K562 (cell line): ENCODE results near the gene FAM89B. TPM values are rescaled to one million over a fixed set of nuclear protein-coding genes. Genes with fewer than 3 reads are reported as not detected.

Experiments
- ATAC-seq: fragments of 200-7000 bp; cut with Tn5 transposase; 3 replicates; pipeline ENCODE4 v1.9.1; 2020; ENCODE audit warnings: moderate library complexity
- BruUV-seq: library from RNA; stranded (reverse); fragments of 400-500 nt; replicated peaks from 2 replicates; lab custom pipeline; 2021; lab: Mats Ljungman, UMichigan
- CTCF ChIA-PET: fragments of 300-600 bp; formaldehyde crosslinking; extraction: SDS; loops from one replicate; lab custom pipeline; 2021; ENCODE audit warnings: low intra/inter-chr PET ratio; lab: Yijun Ruan, JAX
- POLR2A ChIA-PET: fragments of 300-600, 350-650 bp; sonication (Branson Sonifier 250); formaldehyde crosslinking; extraction: SDS; loops from one replicate; lab custom pipeline; 2021; ENCODE audit warnings: antibody characterized with exemption, inconsistent platforms; lab: Yijun Ruan, JAX
- DNase-seq, 4 experiments: peaks; one replicate each; pipeline versions ENCODE4 v3.0.0 to v3.0.0-alpha.2; 2011 to 2018; ENCODE audit warnings: low spot score in 3 of 4, mixed read lengths in 3 of 4; ENCODE audit errors: extremely low read depth in 1 of 4
- FAIRE-seq: peaks from 2 replicates; lab custom pipeline; 2011; peaks lifted over from hg19 to GRCh38; lab: Jason Lieb, UNC
- H2AFZ ChIP-seq: 2 replicates; pipeline ENCODE4 v1.6.0; 2011; ENCODE audit warnings: low read depth, low read length, control low read depth, inconsistent platforms
- H3K27ac ChIP-seq: fragments of 200-600 bp; 3 replicates; pipeline ENCODE4 v1.8.0; 2011; ENCODE audit warnings: low read depth, mild to moderate bottlenecking, control low read depth, inconsistent platforms, low read length, moderate library complexity, mixed read lengths; ENCODE audit errors: extremely low read depth
- H3K27me3 ChIP-seq, 2 experiments: fragments of 300-600 bp in 1 of 2; 2 replicates in 1 of 2; 3 replicates in 1 of 2; pipeline versions ENCODE4 v1.6.0 to v1.8.0; 2011; ENCODE audit warnings: inconsistent platforms in 2 of 2, low read length in 2 of 2, mild to moderate bottlenecking in 1 of 2, mixed read lengths in 1 of 2, moderate library complexity in 1 of 2; ENCODE audit not compliant: control insufficient read depth in 2 of 2, insufficient read depth in 2 of 2
- H3K36me3 ChIP-seq: fragments of 300-600 bp; 3 replicates; pipeline ENCODE4 v1.8.0; 2011; ENCODE audit warnings: mild to moderate bottlenecking, low read length, inconsistent platforms; ENCODE audit not compliant: control insufficient read depth, insufficient read depth
- H3K4me1 ChIP-seq, 2 experiments: fragments of 200-600 bp in 1 of 2; replicated peaks in 1 of 2; 2 replicates in 1 of 2; 3 replicates in 1 of 2; pipeline versions ENCODE4 v1.5.1 to v1.8.0; 2011; ENCODE audit warnings: inconsistent platforms in 2 of 2, low read length in 2 of 2, mild to moderate bottlenecking in 1 of 2, mixed read lengths in 1 of 2, moderate library complexity in 1 of 2; ENCODE audit not compliant: control insufficient read depth in 2 of 2, insufficient read depth in 2 of 2
- H3K4me2 ChIP-seq: 2 replicates; pipeline ENCODE4 v1.6.1; 2011; ENCODE audit warnings: low read length, control low read depth, inconsistent platforms, mixed read lengths; ENCODE audit not compliant: insufficient read depth
- H3K4me3 ChIP-seq: fragments of 200-600 bp; sonication (generic), shearing (Covaris generic); 2 replicates; pipeline ENCODE4 v1.5.1; 2016; ENCODE audit warnings: control low read depth, inconsistent platforms
- H3K79me2 ChIP-seq: fragments of 200-600 bp; 3 replicates; pipeline ENCODE4 v1.8.0; 2011; ENCODE audit warnings: low read length, inconsistent platforms; ENCODE audit not compliant: control insufficient read depth, insufficient read depth
- H3K9ac ChIP-seq, 2 experiments: 2 replicates each; pipeline versions ENCODE4 v1.6.0 to v1.6.1; 2011; ENCODE audit warnings: low read depth in 2 of 2, low read length in 2 of 2, control low read depth in 1 of 2, inconsistent platforms in 1 of 2, mild to moderate bottlenecking in 1 of 2, mixed read lengths in 1 of 2; ENCODE audit not compliant: insufficient read depth in 1 of 2
- H3K9me1 ChIP-seq: one replicate; pipeline ENCODE4 v1.6.0; 2011; ENCODE audit warnings: inconsistent platforms, mild to moderate bottlenecking, low read length, moderate library complexity; ENCODE audit not compliant: control insufficient read depth, insufficient read depth
- H3K9me3 ChIP-seq: replicated peaks from 2 replicates; pipeline ENCODE4 v1.5.1; 2011; ENCODE audit warnings: low read depth, low read length, inconsistent platforms; ENCODE audit not compliant: control insufficient read depth, insufficient read depth
- H4K20me1 ChIP-seq: replicated peaks from 2 replicates; pipeline ENCODE4 v1.6.1; 2011; ENCODE audit warnings: low read length, inconsistent platforms, mixed read lengths; ENCODE audit not compliant: control insufficient read depth, insufficient read depth
- ATF1 ChIP-seq, 2 experiments: fragments of 450-650 bp in 1 of 2; IDR thresholded peaks; 2 replicates each; pipeline ENCODE4 v1.6.1; 2016; ENCODE audit warnings: missing compliant biosample characterization in 1 of 2, missing genetic modification characterization in 1 of 2
- CREBBP ChIP-seq: IDR thresholded peaks from one replicate; pipeline ENCODE4 v1.6.1; 2012; ENCODE audit warnings: low read depth, mild to moderate bottlenecking, control low read depth, inconsistent platforms, low read length
- CSDE1 ChIP-seq, 2 experiments: fragments of 450-650 bp; IDR thresholded peaks; 2 replicates each; pipeline ENCODE4 v1.6.1; 2016; ENCODE audit warnings: mild to moderate bottlenecking in 1 of 2
- E2F5 ChIP-seq: sonication (generic); formaldehyde crosslinking; IDR thresholded peaks from 2 replicates; pipeline ENCODE4 v1.8.0; 2022; ENCODE audit warnings: mild to moderate bottlenecking, missing genetic modification reagents
- FIP1L1 ChIP-seq: fragments of 200-400 bp; formaldehyde crosslinking; IDR thresholded peaks from 2 replicates; pipeline ENCODE4 v1.6.1; 2018; ENCODE audit warnings: mild to moderate bottlenecking, low read depth, low read length; ENCODE audit not compliant: poor library complexity, severe bottlenecking
- FOXP1 ChIP-seq: sonication (generic); formaldehyde crosslinking; IDR thresholded peaks from 2 replicates; pipeline ENCODE4 v1.8.0; 2022; ENCODE audit warnings: mild to moderate bottlenecking, missing genetic modification reagents
- GTF2E2 ChIP-seq: fragments of 200-800 bp; sonication (Bioruptor generic); IDR thresholded peaks from 2 replicates; pipeline ENCODE4 v1.6.1; 2016; ENCODE audit warnings: missing genetic modification characterization, missing compliant biosample characterization
- NRF1 ChIP-seq, 2 experiments: fragments of 450-650 bp; IDR thresholded peaks in 1 of 2; conservative IDR thresholded peaks in 1 of 2; 2 replicates each; pipeline ENCODE4 v1.6.1; 2014; ENCODE audit warnings: mild to moderate bottlenecking in 2 of 2
- PHF20 ChIP-seq: fragments of 450-650 bp; IDR thresholded peaks from 2 replicates; pipeline ENCODE4 v1.6.1; 2018; ENCODE audit not compliant: partially characterized antibody
- RBBP5 ChIP-seq: fragments of 200-600 bp; sonication (generic); IDR thresholded peaks from 2 replicates; pipeline ENCODE4 v1.6.1; 2012; ENCODE audit warnings: borderline replicate concordance, mild to moderate bottlenecking, low read length, control low read depth, inconsistent platforms; ENCODE audit not compliant: insufficient read depth, poor library complexity, severe bottlenecking
- ZNF24 ChIP-seq: fragments of 450-650 bp; IDR thresholded peaks from 2 replicates; pipeline ENCODE4 v1.6.1; 2016
- WGBS: fragments of 100-300 bp; shearing (Covaris generic); methylation state at CpG from one replicate; pipeline ENCODE4 v1.1.6; 2016; ENCODE audit warnings: low coverage, mixed read lengths; ENCODE audit not compliant: insufficient coverage; ENCODE audit errors: missing lambda C conversion rate; 5-methylcytosine and 5-hydroxymethylcytosine counted together
- in situ Hi-C: fragments of 300-500 bp; cut with MboI; formaldehyde crosslinking; loops from 4 replicates; pipeline ENCODE4 v1.15.0; 2018; ENCODE audit warnings: inconsistent platforms, mixed read lengths
- intact Hi-C: fragments of 100-400 bp; cut with micrococcal nuclease; formaldehyde crosslinking; loops from 2 replicates; pipeline ENCODE4 v1.14.2; 2022
- polyA plus RNA-seq, 8 experiments: library from polyadenylated mRNA; depleted of rRNA in 4 of 8; stranded (reverse) in 5 of 8; unstranded in 3 of 8; fragments of >200 nt; fragmentation: Nextera tagmentation in 2 of 8; fragmentation: Illumina TruSeq in 1 of 8; extraction: Ambion mirVana in 2 of 8; extraction: Trizol in 1 of 8; gene quantifications; 2 replicates each; pipeline versions ENCODE4 v1.2.1 to v1.2.3, GENCODE V29; 2011 to 2014; ENCODE audit warnings: inconsistent platforms in 1 of 8, missing spikeins in 1 of 8
- total RNA-seq, 7 experiments: library from RNA; depleted of rRNA in 6 of 7; stranded (reverse); fragments of >200 nt in 6 of 7; fragmentation: Illumina TruSeq in 2 of 7; extraction: Trizol in 2 of 7; gene quantifications; 2 replicates each; pipeline versions ENCODE4 v1.2.1 to v1.2.3, GENCODE V29; 2011 to 2021; ENCODE audit warnings: low replicate concordance in 1 of 7
- TF ChIP-seq, protein P1 (sequence below): fragments of 250-450 bp; sonication (Bioruptor Pico); IDR thresholded peaks from 2 replicates; pipeline ENCODE4 v1.4.0; 2020; ENCODE audit warnings: mild to moderate bottlenecking, moderate library complexity

The FAM89B gene
- total and polyA plus RNA-seq, 9 of the 15 experiments (the other 6 are each of a cell fraction or from before 2014, with no cell fraction given), result 0.32 to 27.6 (median 11.9) TPM

GRCh38 chr11:65554057-65554818 is 18.1 kb upstream of the FAM89B start:
- Histone ChIP-seq H3K27me3 (no peaks in the 10 kb centered on the region), H3K4me3 (peak overlapping the region; percentile 40), H3K27ac (peak overlapping the region; percentile 65; the same call in 2 of the 3 replicates), H3K9me1 (no peaks in the 10 kb centered on the region), H3K79me2 (no peaks in the 10 kb centered on the region), H3K36me3 (no peaks in the 10 kb centered on the region), H3K9ac (peak overlapping the region in 1 of 2 experiments; percentile 88; a peak in 2 of 4 replicates), H2AFZ (peak overlapping the region; percentile 71), H3K9me3 (no peaks in the 10 kb centered on the region), H4K20me1 (0 out of 2 replicates have a peak, but pooled peaks cover 8% of the 10 kb centered on the region), H3K4me1 (peaks cover 60 to 85% of the 10 kb centered on the region in 2 experiments), H3K4me2 (peak overlapping the region; percentile 72)
- BruUV-seq, result no TSS peak
- intact Hi-C loops, result no loop called here
- ChIA-PET CTCF (no interaction called here), POLR2A (interaction anchor here (0.5 to 1.5 kb wide), 5 partner anchors 14 to 131 kb away, joined by 3 to 8 read pairs (median 3); partner anchors contain the start of gene NEAT1)
- no peak for FAIRE-seq
- ATAC-seq, result no peak
- DNase-seq, result no peak
- WGBS, result 83% methylated on average over 18 of the region's 27 CpGs
- TF ChIP-seq E2F5 (CRISPR knock-in tag), result no peak
- no peak for TF ChIP-seq PHF20
- TF ChIP-seq, protein P1, sequence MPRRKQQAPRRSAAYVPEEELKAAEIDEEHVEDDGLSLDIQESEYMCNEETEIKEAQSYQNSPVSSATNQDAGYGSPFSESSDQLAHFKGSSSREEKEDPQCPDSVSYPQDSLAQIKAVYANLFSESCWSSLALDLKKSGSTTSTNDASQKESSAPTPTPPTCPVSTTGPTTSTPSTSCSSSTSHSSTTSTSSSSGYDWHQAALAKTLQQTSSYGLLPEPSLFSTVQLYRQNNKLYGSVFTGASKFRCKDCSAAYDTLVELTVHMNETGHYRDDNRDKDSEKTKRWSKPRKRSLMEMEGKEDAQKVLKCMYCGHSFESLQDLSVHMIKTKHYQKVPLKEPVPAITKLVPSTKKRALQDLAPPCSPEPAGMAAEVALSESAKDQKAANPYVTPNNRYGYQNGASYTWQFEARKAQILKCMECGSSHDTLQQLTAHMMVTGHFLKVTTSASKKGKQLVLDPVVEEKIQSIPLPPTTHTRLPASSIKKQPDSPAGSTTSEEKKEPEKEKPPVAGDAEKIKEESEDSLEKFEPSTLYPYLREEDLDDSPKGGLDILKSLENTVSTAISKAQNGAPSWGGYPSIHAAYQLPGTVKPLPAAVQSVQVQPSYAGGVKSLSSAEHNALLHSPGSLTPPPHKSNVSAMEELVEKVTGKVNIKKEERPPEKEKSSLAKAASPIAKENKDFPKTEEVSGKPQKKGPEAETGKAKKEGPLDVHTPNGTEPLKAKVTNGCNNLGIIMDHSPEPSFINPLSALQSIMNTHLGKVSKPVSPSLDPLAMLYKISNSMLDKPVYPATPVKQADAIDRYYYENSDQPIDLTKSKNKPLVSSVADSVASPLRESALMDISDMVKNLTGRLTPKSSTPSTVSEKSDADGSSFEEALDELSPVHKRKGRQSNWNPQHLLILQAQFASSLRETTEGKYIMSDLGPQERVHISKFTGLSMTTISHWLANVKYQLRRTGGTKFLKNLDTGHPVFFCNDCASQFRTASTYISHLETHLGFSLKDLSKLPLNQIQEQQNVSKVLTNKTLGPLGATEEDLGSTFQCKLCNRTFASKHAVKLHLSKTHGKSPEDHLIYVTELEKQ (CRISPR knock-in tag), result no peak
- TF ChIP-seq FIP1L1, result peak; percentile 33
- TF ChIP-seq RBBP5, result peak; percentile 48
- TF ChIP-seq ZNF24, result no peak
- TF ChIP-seq FOXP1 (CRISPR knock-in tag), result no peak
- TF ChIP-seq GTF2E2 (tag), result no peak
- no peak for TF ChIP-seq CREBBP
- 0 out of 4 replicates have a peak, but pooled peaks of 1 of the 2 experiments have one; percentile 5 for TF ChIP-seq NRF1 (conservative IDR thresholded peaks at IDR 0.05 in 1 of 2, IDR thresholded peaks at IDR 0.05 in 1 of 2)
- TF ChIP-seq CSDE1 (IDR thresholded peaks at IDR 0.05), result no peak
- no peak for TF ChIP-seq ATF1 (CRISPR knock-in tag; IDR thresholded peaks at IDR 0.05)
- no peak for TF ChIP-seq ATF1 (tag; IDR thresholded peaks at IDR 0.05)
- in situ Hi-C loops, result no loop called here
